SKM-1 (cell line): ENCODE data around the gene INAVA.
A peak's percentile ranks its signal among the peaks of the same experiment; 100 is the strongest.
"Not testable (repeated sequence)": the region's sequence is repeated elsewhere in the genome, so short reads cannot be mapped to it uniquely, and the experiment has no call there.

Experiments used
- DNase-seq: peaks from one replicate; lab custom pipeline; 2025; ENCODE audit not compliant: unreplicated experiment; lab: John Stamatoyannopoulos, UW

The INAVA gene

DNA sequence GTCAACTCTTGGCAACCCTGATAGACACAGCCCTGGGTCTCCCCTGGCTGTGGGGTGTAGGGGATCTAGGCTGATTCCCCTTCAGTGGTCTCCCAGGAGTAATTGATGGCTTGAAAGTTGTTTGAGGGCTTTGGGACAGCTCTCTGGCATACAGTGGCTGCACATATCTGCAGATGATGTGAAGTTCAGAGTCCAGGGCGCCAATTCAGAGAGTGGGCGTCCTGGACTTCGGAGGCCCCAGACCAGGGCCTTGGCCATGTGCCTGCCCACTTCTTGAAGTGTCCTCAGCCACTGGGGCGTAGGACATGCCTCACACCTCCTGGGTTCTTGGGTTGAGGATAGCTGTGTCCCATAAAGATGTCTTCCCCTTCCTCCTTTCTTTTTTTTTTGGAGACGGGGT, 2.6 kb downstream of the INAVA start:
- no peak for DNase-seq

DNA sequence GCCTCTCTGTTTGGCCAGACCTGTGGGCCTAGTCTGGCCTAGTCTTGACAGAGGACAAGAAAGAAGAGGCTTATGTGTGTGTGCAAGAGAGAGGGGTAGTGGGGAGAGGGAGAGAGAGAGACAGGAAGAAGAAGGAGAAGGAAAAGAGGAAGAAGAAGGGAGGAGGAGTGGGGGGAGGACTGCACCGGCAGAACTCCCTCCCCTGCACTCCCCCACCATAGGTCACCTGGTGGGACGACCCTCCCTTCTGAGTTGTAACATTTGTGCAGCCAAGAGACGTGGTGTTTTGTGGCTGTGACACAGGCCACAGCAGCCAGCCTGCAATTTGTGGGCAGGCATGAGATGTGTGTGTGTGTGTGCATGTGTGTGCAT, 4.3 kb downstream of the INAVA start:
- DNase-seq, result peak; percentile 64

DNA sequence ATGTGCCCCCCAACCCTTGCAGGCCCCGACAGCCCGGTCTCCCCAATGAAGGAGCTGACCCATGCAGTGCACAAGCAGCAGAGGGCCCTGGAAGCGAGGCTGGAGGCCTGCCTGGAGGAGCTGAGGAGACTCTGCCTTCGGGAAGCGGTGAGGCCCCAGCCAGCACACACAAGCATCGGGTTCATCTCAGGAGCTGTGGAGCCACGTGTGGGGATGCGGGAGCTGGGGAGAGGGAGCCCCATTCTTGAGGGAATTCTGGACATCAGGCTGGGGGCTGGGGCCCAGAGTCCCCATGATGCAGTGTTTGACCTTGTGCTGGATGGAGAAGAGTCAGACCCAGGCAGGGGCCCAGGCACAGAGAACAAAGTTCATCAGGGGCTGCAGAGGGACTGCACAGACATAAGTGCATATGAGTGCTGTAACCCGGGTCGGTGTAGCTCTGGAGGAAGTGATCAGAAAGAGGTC, 4.8 kb downstream of the INAVA start:
- DNase-seq, result no peak

DNA sequence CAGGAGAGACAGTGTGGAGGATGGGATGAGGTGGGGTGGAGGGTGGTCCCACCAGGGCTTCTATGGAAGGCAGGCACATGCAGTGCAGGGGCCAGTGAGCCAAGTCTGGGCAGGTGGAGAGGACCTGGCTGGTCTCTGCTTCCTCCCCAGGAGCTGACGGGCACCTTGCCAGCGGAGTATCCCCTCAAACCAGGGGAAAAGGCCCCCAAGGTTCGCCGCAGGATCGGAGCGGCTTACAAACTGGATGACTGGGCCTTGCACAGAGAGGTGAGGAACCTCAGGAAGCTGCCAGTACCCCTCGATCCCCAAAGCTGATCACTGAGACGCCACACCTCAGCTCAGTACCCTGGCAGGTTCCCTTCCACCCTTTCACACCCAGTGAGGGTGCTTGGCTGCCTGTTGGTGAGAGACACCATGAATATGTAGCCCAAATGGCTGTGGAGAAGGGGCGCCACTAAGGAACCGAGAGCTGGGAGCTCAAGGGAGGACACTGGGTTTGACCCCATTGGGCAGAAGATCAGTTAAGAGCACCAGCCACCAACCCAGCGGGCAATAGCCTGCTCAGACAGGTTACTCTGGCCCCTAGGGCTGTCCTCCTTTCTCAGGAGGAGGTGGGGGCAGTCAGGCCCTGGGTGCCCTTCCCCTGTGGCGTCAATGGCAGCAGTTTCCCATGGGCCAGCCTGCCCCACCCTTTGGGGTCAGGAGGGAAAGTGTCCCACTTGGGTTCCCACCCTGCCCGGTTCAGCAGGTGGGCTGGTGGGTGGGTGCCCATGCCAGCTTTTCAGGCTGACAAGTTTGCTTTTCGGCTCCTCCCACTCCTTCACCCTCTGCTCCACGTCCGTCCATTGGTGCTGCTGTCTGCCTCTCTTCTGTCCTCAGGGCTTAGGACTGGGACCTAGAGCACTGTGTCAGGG, 5.5 kb downstream of the INAVA start:
- no peak for DNase-seq

DNA sequence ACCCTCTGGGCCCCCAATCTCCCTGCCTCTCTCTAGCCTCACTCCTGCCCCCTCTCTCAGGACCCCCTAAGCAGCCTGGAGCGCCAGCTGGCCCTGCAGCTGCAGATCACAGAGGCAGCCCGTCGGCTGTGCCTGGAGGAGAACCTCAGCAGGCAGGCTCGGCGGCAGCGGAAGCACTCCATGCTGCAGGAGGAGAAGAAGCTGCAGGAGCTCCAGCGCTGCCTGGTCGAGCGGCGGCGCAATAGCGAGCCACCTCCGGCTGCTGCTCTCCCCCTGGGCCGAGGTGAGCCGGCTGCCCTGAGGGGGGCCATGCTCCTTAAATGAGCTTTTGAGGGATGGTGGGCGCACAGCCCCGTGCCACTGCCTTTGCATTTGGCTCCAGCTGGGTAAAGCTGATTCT, 6.2 kb downstream of the INAVA start:
- DNase-seq, result no peak

DNA sequence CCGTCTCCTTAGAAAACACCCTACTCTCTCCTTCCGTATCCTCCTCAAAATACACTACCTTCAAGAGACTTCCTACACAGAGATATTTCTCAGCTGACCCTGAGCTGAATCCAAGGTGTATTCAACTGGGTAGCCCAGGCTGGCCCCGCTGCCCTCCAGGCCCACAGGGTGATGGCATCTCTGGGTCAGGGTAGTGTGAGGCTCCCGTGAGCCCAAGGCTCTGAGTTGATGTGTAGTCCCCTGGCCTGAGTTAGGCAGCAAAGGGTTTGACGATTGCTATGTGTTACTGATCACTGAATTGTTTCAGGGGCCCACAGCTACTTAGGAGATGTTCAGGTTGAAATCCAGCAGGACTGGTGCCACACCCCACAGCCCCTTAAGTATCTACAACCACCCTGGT, 6.7 kb downstream of the INAVA start:
- no peak for DNase-seq

DNA sequence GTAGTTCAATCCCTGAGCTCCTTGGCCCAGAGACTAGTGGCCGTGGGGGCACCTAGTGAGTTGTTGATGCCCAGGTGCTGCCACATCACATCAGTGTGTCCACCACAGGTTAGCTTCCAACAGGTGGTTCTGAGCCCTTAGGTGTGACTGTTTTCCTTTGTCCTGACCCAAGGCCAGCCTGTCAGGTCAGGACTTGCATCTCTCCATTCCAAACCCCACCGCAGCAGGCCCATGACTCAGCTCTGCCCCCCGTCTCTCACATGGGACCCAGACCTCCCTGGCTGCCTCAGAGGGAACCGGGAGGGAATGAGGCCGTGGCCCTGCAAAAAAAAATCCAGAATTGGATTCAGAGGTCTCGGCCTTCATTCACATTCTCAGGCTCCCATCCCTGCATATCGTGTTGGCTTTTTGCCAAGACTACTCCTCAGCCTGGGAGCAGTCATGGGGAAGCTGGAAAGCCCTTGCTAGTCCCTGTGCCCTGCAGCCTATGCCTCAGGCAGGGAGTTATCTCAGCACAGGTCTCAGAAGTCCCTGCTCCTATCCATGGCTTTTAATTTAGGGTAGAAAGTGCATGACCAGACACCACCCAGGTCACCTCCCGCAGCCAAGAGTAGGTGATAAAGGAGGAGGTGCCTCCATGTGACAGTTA, 7.2 kb downstream of the INAVA start:
- DNase-seq, result no peak

DNA sequence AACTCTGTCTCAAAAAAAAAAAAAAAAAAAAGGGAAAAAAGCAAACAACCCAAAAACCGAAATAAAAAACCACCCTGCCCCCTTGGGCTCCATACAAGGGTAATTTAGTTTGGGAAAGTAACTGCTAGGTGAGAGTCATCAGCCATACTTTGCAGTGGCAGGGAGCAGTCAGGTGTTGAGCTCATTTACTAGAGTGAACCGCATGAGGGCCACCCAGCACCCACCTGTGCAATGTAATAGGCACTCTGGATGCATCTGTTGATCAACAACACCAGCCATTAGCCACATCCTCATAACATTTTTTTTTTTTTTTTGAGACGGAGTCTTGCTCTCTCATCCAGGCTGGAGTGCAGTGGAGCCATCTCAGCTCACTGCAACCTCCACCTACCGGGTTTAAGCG, 9.1 kb downstream of the INAVA start:
- DNase-seq, result no peak

DNA sequence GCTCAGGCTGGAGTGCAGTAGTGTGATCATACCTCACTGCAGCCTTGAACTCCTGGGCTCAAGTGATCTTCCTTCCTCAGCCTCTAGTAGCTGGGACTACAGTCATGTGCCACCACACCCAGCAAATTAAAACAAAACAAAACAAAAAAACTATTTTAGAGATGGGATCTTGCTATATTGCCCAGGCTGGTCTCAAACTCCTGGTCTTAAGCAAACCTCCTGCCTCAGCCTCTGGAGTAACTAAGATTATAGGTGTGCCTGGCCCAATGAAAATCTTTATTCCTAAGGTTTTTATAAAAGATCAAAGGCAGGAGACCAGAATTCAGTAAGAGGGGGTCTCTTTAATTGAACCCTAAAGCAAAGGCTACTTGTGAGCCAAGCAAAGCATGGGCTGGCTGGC, 10.1 kb downstream of the INAVA start:
- no peak for DNase-seq

DNA sequence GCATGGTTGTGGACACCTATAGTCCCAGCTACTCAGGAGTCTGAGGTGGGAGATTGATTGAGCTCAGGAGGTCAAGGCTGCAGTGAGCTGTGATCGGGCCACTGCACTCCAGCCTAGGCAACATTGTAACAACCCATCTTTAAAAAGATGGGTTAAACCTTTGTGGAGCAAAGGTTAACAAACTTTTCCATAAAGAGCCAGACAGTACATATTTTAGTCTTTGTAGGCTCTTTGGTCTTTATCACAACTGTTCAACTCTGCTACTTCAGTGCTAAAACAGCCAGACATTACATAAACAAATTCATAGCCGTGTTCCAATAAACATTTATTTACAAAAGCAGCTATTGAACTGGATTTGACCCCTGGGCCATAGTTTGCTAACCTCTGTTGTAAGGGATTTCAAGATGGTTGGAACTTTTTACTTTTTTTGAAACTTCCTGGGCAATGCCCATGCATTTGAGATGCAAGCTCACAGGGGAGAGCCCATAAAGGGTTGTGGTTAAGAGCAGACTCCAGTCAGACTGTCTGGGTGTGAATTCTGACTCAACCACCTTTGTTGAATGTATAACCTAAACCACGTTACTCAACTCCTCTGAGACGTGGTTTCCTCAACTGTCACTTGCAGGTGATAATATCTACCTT, 10.8 kb downstream of the INAVA start:
- peak; percentile 89 for DNase-seq

DNA sequence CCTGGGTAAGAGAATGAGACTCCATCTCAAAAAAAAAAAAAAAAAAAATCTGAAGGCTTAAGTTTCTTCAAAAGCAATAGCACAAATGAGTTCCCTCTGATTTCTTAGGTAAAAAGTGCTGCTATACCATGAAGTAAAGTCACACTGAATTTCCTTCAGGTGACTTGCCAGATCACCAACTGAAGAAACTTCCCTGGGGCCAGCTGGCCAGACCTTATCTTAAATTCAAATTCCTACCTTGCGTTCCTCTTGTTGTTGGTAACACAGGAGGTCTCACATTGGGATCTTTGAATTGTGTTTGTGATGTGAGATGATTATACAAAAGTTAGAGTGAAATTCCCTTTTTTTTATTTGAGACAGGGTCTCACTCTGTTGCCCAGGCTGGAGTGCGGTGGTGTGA, 11.8 kb downstream of the INAVA start:
- DNase-seq, result no peak

DNA sequence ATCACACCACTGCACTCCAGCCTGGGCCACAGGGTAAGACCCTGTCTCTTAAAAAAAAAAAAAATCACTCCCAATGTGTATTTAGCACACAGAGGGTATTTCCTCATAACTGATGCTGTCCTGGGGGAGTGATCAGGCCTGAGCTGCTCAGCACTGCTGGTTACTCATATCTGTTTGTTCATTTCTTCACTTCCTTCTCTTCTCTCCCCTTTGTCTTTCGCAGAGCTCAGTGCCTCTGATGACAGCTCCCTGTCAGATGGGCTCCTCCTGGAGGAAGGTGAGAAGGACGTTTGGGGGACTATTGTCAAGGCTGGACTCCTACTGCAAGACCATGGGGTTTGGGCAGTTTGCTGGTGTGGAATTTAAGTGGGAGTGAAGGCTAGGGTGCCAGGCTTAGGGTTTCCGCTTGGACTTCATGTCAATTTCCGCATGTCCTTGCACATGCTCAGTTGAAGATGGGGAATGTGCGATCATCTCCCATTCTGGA, 13.0 kb downstream of the INAVA start:
- DNase-seq, result peak; percentile 96

DNA sequence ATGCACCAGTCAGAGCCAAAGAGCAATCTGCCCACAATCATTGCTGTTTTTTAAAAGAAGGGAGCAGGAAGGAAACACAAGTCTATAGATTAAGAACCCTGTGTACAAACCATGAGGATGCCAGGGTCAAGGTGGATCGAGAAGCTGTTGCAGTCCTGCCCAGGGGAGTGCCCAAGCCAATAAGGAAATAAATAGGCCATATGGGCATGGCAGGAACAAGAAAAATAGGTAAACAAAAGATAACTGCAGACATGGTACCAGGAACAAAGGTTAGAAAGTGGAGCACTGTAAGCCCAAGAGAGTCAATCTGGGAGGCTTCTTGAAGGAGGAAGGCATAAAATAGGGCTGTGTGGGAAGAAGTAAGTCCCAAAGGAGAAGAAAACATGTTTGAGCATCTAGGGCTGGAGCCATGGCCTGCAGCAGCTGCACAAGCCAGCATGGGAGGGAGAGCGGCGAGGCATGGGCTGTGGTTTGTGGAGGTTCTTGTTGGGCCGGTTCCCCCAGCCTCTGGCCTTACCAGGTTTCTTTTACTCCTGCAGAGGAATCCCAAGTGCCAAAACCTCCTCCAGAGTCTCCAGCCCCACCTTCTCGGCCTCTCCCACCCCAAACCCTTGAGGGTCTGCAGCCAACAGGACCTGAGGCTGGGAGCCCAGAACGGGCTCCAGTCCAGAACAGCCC, 13.6 kb downstream of the INAVA start:
- no peak for DNase-seq

DNA sequence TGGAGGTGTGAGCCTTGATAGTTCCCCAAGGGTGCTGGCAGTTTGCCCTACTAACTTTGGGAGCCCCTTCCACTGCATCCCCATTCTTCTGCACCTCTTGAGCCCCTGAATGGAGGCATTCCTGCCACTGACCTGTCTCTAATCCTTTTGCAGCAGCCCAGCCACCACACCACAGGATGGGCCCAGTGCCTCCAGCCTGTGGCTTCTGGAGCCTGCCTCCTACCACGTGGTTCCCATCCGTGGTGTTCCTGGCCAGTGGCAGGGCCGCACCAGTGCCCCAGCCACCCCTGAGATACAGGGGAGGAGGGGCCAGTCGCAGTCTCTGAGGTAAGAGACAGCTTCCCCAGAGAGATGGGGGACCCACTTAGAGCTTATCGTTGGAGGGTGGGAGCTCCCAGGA, 14.4 kb downstream of the INAVA start:
- no peak for DNase-seq

DNA sequence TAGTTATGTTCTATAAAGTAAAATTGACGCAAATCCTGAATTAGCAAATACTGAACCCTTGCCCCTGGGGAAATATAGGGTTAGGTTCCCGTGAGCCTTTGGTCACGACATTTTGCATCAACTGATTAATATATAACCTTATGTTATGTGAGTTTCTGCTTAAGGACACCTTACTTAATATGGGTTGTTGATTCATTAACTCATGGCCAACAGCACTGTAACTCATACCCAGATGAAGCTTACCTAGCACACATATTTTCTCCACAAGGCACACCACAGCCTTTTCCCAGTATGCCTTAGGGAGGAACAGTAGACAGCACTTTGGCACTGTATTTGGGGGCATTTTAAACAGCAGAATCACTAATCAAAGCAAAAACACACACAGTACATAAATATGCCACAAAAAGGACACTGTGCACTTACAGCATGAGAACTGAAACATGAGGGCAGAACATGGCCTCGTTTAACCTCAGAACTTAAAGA, 15.1 kb downstream of the INAVA start:
- no peak for DNase-seq

DNA sequence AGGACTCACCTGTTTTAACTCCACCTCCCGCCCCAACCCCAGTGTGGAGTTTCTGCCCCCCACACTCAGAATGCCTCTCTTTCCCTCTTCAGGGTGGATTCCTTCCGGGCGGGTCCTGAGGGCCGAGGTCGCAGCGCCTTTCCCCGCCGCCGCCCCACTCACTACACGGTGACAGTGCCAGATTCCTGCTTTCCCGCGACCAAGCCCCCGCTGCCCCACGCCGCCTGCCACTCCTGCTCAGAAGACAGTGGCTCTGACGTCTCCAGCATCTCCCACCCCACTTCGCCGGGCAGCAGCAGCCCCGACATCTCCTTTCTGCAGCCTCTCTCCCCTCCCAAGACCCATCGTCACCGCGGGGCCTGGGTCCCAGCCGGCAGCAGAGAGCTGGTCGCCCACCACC, 16.7 kb downstream of the INAVA start:
- DNase-seq, result no peak

DNA sequence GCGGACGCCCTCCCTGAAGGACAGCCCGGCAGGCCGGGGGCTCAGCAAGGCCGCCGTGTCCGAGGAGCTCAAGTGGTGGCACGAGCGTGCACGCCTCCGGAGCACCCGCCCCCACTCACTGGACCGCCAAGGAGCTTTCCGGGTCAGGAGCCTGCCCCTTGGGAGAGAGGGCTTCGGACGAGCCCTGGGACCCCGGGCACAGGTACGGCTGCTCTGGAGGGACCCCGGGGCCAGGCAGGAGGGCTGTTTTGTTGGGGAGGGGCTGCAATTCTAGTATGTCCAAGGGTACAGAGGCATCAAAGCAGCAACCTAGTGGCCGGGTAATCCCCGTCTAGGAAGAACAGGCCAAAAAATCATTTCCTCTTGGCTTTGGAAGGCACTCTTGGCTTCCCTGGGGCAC, 17.2 kb downstream of the INAVA start:
- DNase-seq, result not testable (repeated sequence)

DNA sequence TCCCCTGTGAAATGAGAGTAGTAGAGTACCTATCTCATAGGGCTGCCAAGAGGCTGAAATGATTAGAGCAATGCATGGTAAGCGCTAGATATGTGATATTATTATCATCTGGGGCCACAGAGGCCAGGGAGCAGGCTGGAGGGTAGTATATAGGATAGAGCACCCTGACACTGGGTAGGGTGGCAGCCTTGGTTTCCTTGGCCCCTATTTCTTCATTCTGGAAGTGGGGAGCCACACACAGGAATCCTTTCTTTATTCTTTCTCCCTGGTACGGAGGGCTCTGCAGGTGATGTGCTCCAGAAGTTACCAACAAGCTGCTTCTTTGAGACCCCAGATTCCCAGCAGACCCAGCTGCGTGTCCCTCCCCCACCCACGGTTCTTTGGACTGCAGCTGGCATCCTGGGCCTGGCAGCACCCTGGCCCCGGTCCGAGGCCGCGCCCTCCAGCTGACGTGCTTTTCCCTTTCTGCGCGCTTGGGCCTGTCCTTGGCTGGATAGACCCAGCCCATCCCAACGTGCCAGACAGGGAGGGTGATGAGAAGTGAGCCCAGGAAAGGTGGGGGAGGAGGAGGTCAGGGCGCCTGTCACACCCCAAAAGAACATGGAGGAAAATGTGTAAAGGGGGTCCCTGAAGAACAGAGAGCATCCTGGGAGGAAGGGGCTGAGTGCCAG, 18.2 kb downstream of the INAVA start:
- no peak for DNase-seq

DNA sequence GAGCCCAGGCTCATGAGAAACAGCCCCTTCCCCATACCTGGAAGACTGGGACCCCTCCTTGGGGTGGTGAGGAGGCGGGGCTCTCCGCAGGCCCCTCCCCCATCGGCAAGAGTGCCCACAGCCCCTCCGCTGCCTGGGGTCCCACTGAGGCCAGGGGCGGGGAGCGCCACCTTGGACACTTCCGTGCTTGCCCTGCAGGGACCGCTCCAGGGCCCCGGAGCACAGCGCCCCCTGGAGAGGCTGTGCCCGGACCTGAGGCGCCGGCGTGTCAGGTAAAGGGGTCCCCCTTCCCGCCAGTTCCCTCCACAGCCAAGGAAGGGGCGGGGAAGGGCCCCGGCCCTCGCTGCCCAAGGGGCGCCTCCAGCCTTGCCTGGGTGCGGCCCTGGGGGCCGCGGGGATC, 21.5 kb downstream of the INAVA start:
- no peak for DNase-seq

DNA sequence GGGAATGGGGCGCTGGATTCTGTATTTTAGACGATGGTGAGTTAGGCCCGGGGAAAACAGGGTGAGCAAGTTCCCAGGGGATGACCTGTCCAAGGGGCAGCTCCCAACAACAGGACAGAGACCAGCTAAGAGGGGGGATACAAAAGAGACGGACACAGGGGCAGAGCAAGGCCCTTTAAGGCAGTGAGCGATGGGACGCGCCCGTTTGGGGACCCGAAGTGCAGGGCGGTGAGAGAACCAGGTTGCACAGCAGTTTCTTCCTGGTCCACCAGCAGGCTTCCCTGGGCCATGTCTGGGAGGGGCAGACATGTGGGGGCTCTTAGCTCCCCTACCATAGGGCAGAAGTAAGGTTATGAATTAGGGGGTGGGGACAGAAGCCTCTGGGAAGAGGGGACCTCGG, 22.0 kb downstream of the INAVA start:
- no peak for DNase-seq
